Right atrium auricular region (tissue), 2 donors: Measurements from ENCODE around the gene SLC41A1. TPM values are rescaled to one million over a fixed set of nuclear protein-coding genes. Genes with fewer than 3 reads are reported as not detected.

Experiments
- DNase-seq: peaks from one replicate; pipeline ENCODE4 v3.0.0-alpha.2; 2019; ENCODE audit warnings: low spot score
- H3K27ac ChIP-seq, 2 donors: fragments of 200-600 bp; sonication (generic); 1 replicate in 1 of 2; 2 replicates in 1 of 2; pipeline ENCODE4 v1.5.1; 2016 to 2019
- H3K27me3 ChIP-seq, 2 donors: fragments of 200-600 bp; sonication (generic); one replicate each; pipeline versions ENCODE4 v1.5.1 to v1.6.0; 2017 to 2019
- H3K36me3 ChIP-seq: fragments of 200-600 bp; sonication (generic); one replicate; pipeline ENCODE4 v1.5.1; 2016
- H3K4me1 ChIP-seq, 2 donors: fragments of 200-600 bp; sonication (generic); one replicate each; pipeline versions ENCODE4 v1.5.1 to v1.6.0; 2017 to 2019
- H3K4me3 ChIP-seq, 2 donors: fragments of 200-600 bp; sonication (generic); 1 replicate in 1 of 2; 2 replicates in 1 of 2; pipeline ENCODE4 v1.5.1; 2017 to 2019; ENCODE audit warnings: mild to moderate bottlenecking in 1 of 2, moderate library complexity in 1 of 2
- H3K9me3 ChIP-seq, 2 donors: fragments of 200-600 bp; sonication (generic); one replicate each; pipeline ENCODE4 v1.5.1; 2019
- total RNA-seq, 2 donors: library from RNA; depleted of rRNA; stranded (reverse); fragments of >200 nt; gene quantifications; one replicate each; pipeline ENCODE4 v1.1.0, GENCODE V29; 2016
- TF ChIP-seq, protein P1 (sequence below), 2 donors: fragments of 200-600 bp; sonication (generic); IDR thresholded peaks; one replicate each; pipeline ENCODE4 v1.5.1; 2019; ENCODE audit warnings: antibody characterized with exemption in 2 of 2

Gene SLC41A1
- total RNA-seq, 2 donors from 2014 or later = 204 to 255 TPM

DNA sequence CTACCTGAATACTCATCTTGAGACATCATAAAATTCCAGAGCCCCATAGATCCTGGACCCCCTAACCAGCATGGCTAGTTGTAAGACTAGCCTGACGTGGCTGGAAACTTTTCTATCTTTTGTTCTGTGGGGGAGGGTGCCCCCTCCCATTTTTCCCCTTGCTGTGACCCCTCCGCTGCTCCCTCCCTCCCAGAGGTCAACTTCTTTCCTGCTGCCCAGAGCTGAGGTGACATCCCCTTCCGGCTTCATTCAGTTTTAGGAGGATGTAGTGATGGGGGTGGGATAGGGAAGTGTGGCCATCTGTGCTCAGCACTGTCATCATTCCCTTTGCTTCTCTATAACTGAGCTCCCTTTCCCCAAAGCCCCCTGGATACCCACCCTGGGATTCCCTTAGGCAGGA, 4.4 kb upstream of the SLC41A1 start:
- no peak for DNase-seq
- TF ChIP-seq, protein P1, sequence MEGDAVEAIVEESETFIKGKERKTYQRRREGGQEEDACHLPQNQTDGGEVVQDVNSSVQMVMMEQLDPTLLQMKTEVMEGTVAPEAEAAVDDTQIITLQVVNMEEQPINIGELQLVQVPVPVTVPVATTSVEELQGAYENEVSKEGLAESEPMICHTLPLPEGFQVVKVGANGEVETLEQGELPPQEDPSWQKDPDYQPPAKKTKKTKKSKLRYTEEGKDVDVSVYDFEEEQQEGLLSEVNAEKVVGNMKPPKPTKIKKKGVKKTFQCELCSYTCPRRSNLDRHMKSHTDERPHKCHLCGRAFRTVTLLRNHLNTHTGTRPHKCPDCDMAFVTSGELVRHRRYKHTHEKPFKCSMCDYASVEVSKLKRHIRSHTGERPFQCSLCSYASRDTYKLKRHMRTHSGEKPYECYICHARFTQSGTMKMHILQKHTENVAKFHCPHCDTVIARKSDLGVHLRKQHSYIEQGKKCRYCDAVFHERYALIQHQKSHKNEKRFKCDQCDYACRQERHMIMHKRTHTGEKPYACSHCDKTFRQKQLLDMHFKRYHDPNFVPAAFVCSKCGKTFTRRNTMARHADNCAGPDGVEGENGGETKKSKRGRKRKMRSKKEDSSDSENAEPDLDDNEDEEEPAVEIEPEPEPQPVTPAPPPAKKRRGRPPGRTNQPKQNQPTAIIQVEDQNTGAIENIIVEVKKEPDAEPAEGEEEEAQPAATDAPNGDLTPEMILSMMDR (IDR thresholded peaks at IDR 0.05) = no peak
- no peaks in the 10 kb centered on the region for H3K27me3 ChIP-seq

DNA sequence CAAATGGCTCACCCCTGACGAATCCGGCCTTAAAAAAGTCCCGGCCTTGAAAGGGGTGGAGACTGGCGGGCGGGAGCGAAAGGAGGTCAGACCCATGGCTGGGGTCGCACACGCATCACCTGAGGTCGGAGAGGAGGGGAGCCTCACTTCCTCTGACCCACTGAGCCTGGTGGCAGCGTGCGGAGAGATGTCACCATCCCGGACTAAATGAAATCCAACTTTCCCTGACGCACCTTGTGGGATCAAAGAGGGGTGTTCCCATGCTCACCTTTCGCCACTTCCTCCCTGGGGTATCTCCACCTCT, 709 bp upstream of the SLC41A1 start:
- H3K27me3 ChIP-seq = no peaks in the 10 kb centered on the region
- TF ChIP-seq, protein P1 (IDR thresholded peaks at IDR 0.05) = no peak
- H3K36me3 ChIP-seq = peaks cover 22% of the 10 kb centered on the region
- H3K4me1 ChIP-seq = peaks cover 0 to 41% of the 10 kb centered on the region in 2 donors
- peak overlapping the region; percentile 93 to 97 for H3K27ac ChIP-seq
- H3K9me3 ChIP-seq = no peaks in the 10 kb centered on the region
- peak overlapping the region; percentile 76 to 97 for H3K4me3 ChIP-seq
- DNase-seq = peak; percentile 73

More for the DNA sequence above, 4.4 kb upstream of the SLC41A1 start:
- Histone ChIP-seq H3K36me3 (no peaks in the 10 kb centered on the region), H3K4me3 (no peak overlapping the region), H3K9me3 (no peaks in the 10 kb centered on the region), H3K27ac (no peak overlapping the region), H3K4me1 (peaks cover 0 to 11% of the 10 kb centered on the region in 2 donors)

DNA sequence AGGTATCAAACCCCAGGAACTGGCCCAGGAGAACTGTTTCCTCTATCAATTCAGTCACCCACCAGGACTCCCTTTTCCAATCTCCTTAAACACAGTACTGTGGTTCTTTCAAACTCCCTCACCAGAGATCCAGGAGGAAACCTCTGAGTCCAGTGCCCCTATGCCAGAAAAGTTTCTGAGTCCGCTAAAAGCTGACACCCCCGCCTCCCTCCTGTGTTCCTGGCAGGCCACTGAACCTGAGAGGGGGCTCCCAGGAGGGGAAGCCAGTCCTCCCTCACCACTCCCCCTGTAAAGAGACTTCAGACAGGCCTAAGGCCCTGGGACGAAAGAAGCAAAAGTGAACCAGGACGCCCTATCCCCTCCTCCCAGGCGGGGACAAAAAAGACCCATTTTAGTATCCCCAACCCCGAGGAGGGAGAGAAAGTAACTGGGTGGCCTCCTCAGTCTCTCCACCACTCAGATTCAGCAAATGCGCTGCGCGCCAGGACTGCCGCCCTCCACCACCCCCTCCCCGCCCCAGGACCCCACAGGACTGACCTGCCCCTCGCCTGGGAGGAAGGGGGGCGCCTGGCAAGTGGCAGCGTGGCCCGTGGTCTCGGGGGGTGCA, 624 bp downstream of the SLC41A1 start:
- DNase-seq = no peak
- no peaks in the 10 kb centered on the region for H3K9me3 ChIP-seq
- peaks cover 29% of the 10 kb centered on the region for H3K36me3 ChIP-seq
- H3K27me3 ChIP-seq = no peaks in the 10 kb centered on the region
- TF ChIP-seq, protein P1 (IDR thresholded peaks at IDR 0.05) = no peak
- H3K4me1 ChIP-seq = peaks cover 0 to 42% of the 10 kb centered on the region in 2 donors
- H3K27ac ChIP-seq = peak overlapping the region; percentile 93 to 97
- H3K4me3 ChIP-seq = peak overlapping the region; percentile 76 to 97

DNA sequence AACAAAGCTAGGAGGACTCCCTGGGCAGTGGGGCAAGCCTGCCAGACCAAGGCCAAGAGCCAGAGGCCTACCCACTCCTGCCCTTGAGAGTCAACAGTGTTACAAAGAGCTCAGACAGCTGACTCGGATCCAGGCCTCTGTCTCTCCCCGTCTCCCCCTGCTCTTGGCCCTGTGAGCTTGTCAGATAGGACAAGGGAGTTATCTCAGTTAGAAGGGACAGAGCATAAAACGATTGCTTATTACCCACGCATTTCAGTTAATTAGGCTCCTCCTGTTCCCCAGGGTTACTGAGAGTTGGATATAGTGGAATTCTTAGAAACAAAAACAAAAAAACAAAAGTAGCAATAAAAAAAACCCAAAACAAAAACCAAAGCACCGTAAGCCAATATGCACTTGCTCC, 1.3 kb downstream of the SLC41A1 start:
- Histone ChIP-seq H3K27ac (peak overlapping the region; percentile 93 to 97), H3K9me3 (no peaks in the 10 kb centered on the region), H3K27me3 (no peaks in the 10 kb centered on the region), H3K4me1 (peaks cover 0 to 49% of the 10 kb centered on the region in 2 donors), H3K36me3 (peaks cover 29% of the 10 kb centered on the region), H3K4me3 (peak overlapping the region; percentile 76 to 97)
- DNase-seq = no peak
- TF ChIP-seq, protein P1 (IDR thresholded peaks at IDR 0.05) = no peak

DNA sequence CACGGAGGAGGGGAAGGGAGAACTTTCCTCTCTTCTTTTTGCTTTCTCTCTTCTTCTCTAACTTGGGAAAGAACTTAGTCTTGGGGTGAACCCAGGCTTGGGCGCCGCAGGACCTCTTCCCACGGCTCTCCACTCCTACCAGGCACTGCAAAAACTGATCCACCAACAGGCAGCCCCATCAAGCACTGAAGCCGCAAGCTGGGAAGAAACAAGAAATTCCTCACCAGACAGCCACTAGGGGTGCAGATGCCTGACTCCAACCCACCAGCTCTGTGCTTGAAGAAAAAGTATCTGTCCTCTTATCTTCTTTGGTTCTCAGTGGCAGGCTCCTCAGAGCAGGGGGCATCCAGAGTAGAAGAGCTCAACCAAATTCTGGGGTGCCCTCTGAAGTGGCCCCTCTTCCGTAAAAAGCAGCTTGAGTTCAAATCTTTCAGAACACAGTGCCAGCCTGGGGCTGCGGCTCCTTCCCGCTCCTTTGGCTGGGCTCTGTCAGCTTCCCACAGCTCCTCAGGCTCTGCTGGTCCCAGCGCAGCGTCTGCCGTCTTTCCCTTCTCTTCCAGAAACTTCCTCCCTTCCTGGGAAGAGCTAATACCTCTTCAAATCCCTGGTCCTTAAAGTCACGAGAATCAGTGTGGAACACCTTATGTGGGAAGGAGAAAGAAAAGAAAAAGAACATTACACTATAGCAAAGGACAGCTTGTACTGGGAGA, 2.4 kb downstream of the SLC41A1 start:
- peaks cover 29% of the 10 kb centered on the region for H3K36me3 ChIP-seq
- no peak for DNase-seq
- TF ChIP-seq, protein P1 (IDR thresholded peaks at IDR 0.05) = peak in 1 of 2 donors; percentile 32
- H3K9me3 ChIP-seq = no peaks in the 10 kb centered on the region
- peak overlapping the region; percentile 93 to 97 for H3K27ac ChIP-seq
- H3K4me3 ChIP-seq = peak overlapping the region; percentile 76 to 97
- peaks cover 0 to 60% of the 10 kb centered on the region in 2 donors for H3K4me1 ChIP-seq
- no peaks in the 10 kb centered on the region for H3K27me3 ChIP-seq
